CD4-positive, alpha-beta memory T cell (primary cell): ENCODE data around the gene CAMK1G. TPM values are rescaled to one million over a fixed set of nuclear protein-coding genes. Genes with fewer than 3 reads are reported as not detected.

ENCODE experiments used
- CTCF ChIA-PET: fragments of 350-600 bp; sonication (Branson Sonifier 250); formaldehyde crosslinking; loops from one replicate; lab custom pipeline; 2021; ENCODE audit warnings: inconsistent platforms; ENCODE audit not compliant: partially characterized antibody; lab: Charles Lee
- POLR2A ChIA-PET: fragments of 350-600 bp; sonication (Branson Sonifier 250); formaldehyde crosslinking; loops from one replicate; lab custom pipeline; 2021; ENCODE audit not compliant: partially characterized antibody; lab: Charles Lee
- DNase-seq, 5 donors: peaks; one replicate each; pipeline versions ENCODE4 v3.0.0 to v3.0.0-alpha.2; 2020 to 2022; ENCODE audit warnings: mixed read lengths in 1 of 5
- H3K27ac ChIP-seq: one replicate; pipeline ENCODE4 v1.7.0; 2013; ENCODE audit warnings: low read depth, low read length
- H3K27me3 ChIP-seq: 2 replicates; pipeline ENCODE4 v1.7.0; 2013; ENCODE audit warnings: mild to moderate bottlenecking, low read length, moderate library complexity; ENCODE audit not compliant: insufficient read depth
- H3K36me3 ChIP-seq: 2 replicates; pipeline ENCODE4 v1.7.0; 2013; ENCODE audit warnings: mild to moderate bottlenecking, low read length, moderate library complexity; ENCODE audit not compliant: insufficient read depth
- H3K4me1 ChIP-seq: 2 replicates; pipeline ENCODE4 v1.7.0; 2013; ENCODE audit warnings: mild to moderate bottlenecking, low read length, moderate library complexity; ENCODE audit not compliant: insufficient read depth
- H3K4me3 ChIP-seq, 2 donors: one replicate each; pipeline ENCODE4 v1.7.0; 2013; ENCODE audit warnings: low read length in 2 of 2, mild to moderate bottlenecking in 1 of 2
- H3K9me3 ChIP-seq, 2 donors: one replicate each; pipeline ENCODE4 v1.7.0; 2013; ENCODE audit warnings: low read length in 2 of 2, control low read depth in 1 of 2; ENCODE audit not compliant: control insufficient read depth in 1 of 2
- H3K27ac Mint-ChIP-seq, 7 donors: one replicate each; pipeline ENCODE4 v1.8.0; 2020 to 2021; ENCODE audit warnings: mixed read lengths in 7 of 7, mild to moderate bottlenecking in 6 of 7, inconsistent platforms in 3 of 7, moderate library complexity in 3 of 7
- H3K27me3 Mint-ChIP-seq, 2 donors: one replicate each; pipeline ENCODE4 v1.8.0; 2020 to 2021; ENCODE audit warnings: mixed read lengths in 2 of 2
- H3K36me3 Mint-ChIP-seq, 2 donors: one replicate each; pipeline ENCODE4 v1.8.0; 2020 to 2021; ENCODE audit warnings: mixed read lengths in 2 of 2, inconsistent platforms in 1 of 2, mild to moderate bottlenecking in 1 of 2
- H3K4me1 Mint-ChIP-seq, 4 donors: one replicate each; pipeline ENCODE4 v1.8.0; 2020 to 2021; ENCODE audit warnings: mixed read lengths in 4 of 4, mild to moderate bottlenecking in 1 of 4
- H3K4me3 Mint-ChIP-seq, 8 donors: one replicate each; pipeline ENCODE4 v1.8.0; 2020 to 2021; ENCODE audit warnings: mixed read lengths in 8 of 8, mild to moderate bottlenecking in 7 of 8, moderate library complexity in 6 of 8, inconsistent platforms in 3 of 8
- H3K9me3 Mint-ChIP-seq, 8 donors: one replicate each; pipeline ENCODE4 v1.8.0; 2020 to 2021; ENCODE audit warnings: mixed read lengths in 8 of 8, mild to moderate bottlenecking in 5 of 8, inconsistent platforms in 3 of 8, moderate library complexity in 1 of 8
- intact Hi-C: fragments of 100-400 bp; cut with micrococcal nuclease; formaldehyde crosslinking; loops from one replicate; pipeline ENCODE4 v1.15.1; 2023
- polyA plus RNA-seq, 2 donors: library from polyadenylated mRNA; unstranded; fragments of 300-500 nt; fragmentation: Illumina TruSeq; gene quantifications; one replicate each; pipeline ENCODE4 v1.2.3, GENCODE V29; 2021
- total RNA-seq, 2 experiments: library from RNA; stranded (reverse); gene quantifications; one replicate each; pipeline ENCODE4 v1.2.3, GENCODE V29; 2021

The CAMK1G gene
- total and polyA plus RNA-seq, 4 experiments from 2014 or later, result not detected

DNA sequence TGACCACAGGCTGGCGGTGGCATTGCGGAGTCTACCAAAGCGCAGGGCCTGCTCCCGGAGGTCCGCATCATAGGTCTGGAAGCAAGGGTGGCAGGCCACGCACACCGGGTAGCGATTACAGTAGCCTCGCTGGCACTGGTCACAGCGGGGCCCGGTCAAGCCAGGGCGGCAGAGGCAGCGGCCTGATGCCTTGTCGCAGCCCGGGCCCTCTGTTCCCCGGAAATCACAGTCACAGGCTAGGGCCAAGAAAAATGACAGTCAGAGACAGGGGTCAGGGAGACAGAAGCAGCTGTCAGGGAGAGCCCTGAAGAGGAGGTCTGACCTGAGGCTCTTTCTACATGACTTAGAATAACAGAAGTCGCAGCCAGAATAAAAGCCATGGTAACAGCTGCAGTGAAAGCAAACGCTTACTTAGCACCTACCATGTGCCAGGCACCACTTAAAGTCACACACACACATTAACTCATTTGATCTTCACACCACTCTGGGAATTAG lies 42.3 kb downstream of the CAMK1G start:
- Mint-ChIP-seq H3K27ac (no peak overlapping the region), H3K27me3 (no peaks in the 10 kb centered on the region), H3K4me3 (no peak overlapping the region), H3K9me3 (peaks cover 0 to 5% (median 0%) of the 10 kb centered on the region in 8 donors), H3K4me1 (peaks cover 2 to 18% (median 6%) of the 10 kb centered on the region in 4 donors), H3K36me3 (no peaks in the 10 kb centered on the region)
- Histone ChIP-seq H3K9me3 (no peaks in the 10 kb centered on the region), H3K36me3 (no peaks in the 10 kb centered on the region), H3K27me3 (no peaks in the 10 kb centered on the region), H3K4me1 (peaks cover 4% of the 10 kb centered on the region), H3K27ac (no peak overlapping the region), H3K4me3 (no peak overlapping the region)
- CTCF ChIA-PET, result interaction anchor here (1.7 kb wide), 1 partner anchor 81 kb away, joined by 3 read pairs; no protein-coding TSS in a partner anchor
- POLR2A ChIA-PET, result no interaction called here
- no peak for DNase-seq
- intact Hi-C loops, result no loop called here

DNA sequence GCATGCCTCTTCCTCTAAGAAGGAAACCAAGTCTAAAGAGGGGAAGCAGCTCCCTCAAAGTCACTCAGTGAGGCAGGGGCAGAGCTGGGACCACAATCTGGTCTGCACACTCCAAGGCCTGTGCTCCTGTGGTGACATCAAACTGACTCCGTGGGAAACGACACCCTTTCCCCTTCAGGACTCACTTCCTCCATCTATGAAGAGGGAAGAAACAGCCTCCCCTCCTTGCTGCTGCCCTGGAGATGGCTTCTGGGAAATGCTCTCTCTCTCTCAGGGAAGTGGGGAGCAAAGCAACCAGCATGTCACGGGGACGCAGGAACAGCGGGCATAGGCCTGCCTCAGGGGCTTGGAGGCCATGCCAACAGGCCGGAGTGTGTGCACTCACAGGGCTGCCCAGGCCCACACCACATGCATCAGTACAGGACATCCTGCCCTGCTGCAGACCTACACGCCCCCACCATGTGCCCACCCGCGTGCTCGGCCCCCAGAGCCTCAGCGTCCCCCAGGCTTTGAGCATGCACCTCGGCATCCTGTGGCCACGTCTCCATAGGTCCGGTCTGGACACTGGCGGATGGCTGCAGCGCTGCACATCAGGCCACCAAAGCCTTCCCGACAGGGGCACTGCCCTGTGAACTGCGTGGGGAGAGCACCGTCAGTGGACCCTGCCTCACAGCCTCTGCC lies 43.0 kb downstream of the CAMK1G start:
- Histone ChIP-seq H3K36me3 (no peaks in the 10 kb centered on the region), H3K27ac (no peak overlapping the region), H3K9me3 (no peaks in the 10 kb centered on the region), H3K4me1 (peaks cover 4% of the 10 kb centered on the region), H3K27me3 (no peaks in the 10 kb centered on the region), H3K4me3 (no peak overlapping the region)
- CTCF ChIA-PET, result interaction anchor here (0.8 to 1.7 kb wide), 11 partner anchors 7 to 122 kb away, joined by 3 to 6 read pairs (median 4); no protein-coding TSS in a partner anchor
- Mint-ChIP-seq H3K9me3 (peaks cover 0 to 5% (median 0%) of the 10 kb centered on the region in 8 donors), H3K4me1 (peaks cover 2 to 18% (median 6%) of the 10 kb centered on the region in 4 donors), H3K4me3 (no peak overlapping the region), H3K27ac (no peak overlapping the region), H3K27me3 (no peaks in the 10 kb centered on the region), H3K36me3 (no peaks in the 10 kb centered on the region)
- intact Hi-C loops, result loop anchor here (1.0 kb wide), 3 partner anchors 57 to 121 kb away; no protein-coding TSS in a partner anchor
- DNase-seq, result no peak
- POLR2A ChIA-PET, result no interaction called here

DNA sequence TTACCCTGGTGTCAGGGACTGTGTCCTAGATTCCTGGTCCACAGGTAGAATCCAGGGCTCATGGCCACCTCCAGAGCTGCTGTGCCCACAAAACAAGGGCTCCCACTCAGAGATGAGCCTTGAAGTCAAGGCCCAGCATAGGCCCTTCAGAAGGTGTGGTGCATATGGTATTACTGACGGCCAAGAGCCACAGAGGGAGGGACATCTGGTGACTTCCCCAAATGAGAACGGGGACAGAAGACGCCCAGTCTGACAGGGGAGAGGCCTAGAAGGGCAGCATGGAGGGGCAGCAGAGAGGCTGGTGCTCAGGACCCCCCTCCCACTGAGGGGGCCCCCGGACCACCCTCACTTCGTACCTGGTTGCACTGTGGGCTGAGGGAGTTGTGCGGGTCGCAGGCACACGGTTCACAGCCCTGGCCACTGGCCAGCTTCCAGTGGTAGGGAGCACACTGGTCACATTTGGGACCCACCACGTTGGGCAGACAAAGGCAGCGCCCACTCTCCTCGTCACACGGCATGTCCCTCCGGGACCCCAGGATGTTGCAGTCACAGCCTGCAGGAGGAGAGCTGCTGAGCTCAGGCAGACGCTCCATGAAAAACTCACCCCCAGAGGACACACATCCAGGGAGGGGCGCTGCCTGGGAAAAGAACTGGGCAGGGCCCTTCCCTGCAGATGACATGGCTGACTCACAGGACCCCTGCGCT lies 43.7 kb downstream of the CAMK1G start:
- H3K27me3 ChIP-seq, result no peaks in the 10 kb centered on the region
- no peaks in the 10 kb centered on the region for H3K36me3 ChIP-seq
- H3K9me3 ChIP-seq, result no peaks in the 10 kb centered on the region
- intact Hi-C loops, result loop anchor here (1.0 kb wide), 3 partner anchors 58 to 120 kb away; no protein-coding TSS in a partner anchor
- H3K4me3 ChIP-seq, result no peak overlapping the region
- CTCF ChIA-PET, result interaction anchor here (0.8 to 1.7 kb wide), 19 partner anchors 8 to 121 kb away, joined by 3 to 10 read pairs (median 4); no protein-coding TSS in a partner anchor
- POLR2A ChIA-PET, result no interaction called here
- H3K27ac ChIP-seq, result no peak overlapping the region
- Mint-ChIP-seq H3K27ac (no peak overlapping the region), H3K27me3 (no peaks in the 10 kb centered on the region), H3K4me3 (peak overlapping the region in 1 of 8 donors; percentile 23), H3K4me1 (peaks cover 2 to 18% (median 6%) of the 10 kb centered on the region in 4 donors), H3K9me3 (peaks cover 0 to 4% (median 0%) of the 10 kb centered on the region in 8 donors), H3K36me3 (no peaks in the 10 kb centered on the region)
- peaks cover 4% of the 10 kb centered on the region for H3K4me1 ChIP-seq
- peak in 1 of 5 donors; percentile 7 for DNase-seq

DNA sequence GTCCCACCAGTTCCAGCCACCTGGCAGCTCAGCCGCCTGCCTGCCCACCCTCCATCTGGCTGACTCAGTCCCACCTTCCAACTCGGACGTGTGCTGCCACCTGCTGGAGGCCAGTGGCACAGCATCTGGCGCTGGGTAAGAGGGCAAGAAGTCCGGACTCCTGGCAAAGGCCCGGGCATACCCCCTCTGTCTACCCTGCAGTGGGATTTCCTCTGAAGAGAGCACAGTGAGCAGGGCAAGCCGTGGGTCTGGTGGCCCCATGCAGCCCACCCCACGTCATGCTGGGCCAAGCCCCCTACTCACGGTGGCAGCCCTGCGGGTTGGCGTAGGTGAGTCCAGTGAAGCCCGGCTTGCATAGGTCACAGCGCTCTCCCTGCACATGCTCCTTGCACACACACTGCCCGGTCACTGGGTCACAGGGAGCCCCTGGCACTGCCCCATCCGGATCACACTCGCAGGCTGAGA lies 44.2 kb downstream of the CAMK1G start:
- H3K36me3 Mint-ChIP-seq, result no peaks in the 10 kb centered on the region
- DNase-seq, result peak; percentile 50 to 65 (median 61)
- H3K27ac Mint-ChIP-seq, result no peak overlapping the region
- Histone ChIP-seq H3K36me3 (no peaks in the 10 kb centered on the region), H3K4me3 (no peak overlapping the region), H3K27me3 (no peaks in the 10 kb centered on the region), H3K9me3 (no peaks in the 10 kb centered on the region), H3K27ac (no peak overlapping the region), H3K4me1 (peaks cover 4% of the 10 kb centered on the region)
- H3K9me3 Mint-ChIP-seq, result peaks cover 0 to 4% (median 0%) of the 10 kb centered on the region in 8 donors
- H3K4me1 Mint-ChIP-seq, result peaks cover 2 to 18% (median 6%) of the 10 kb centered on the region in 4 donors
- intact Hi-C loops, result loop anchor here (1.0 kb wide), 3 partner anchors 58 to 120 kb away; no protein-coding TSS in a partner anchor
- H3K4me3 Mint-ChIP-seq, result peak overlapping the region in 1 of 8 donors; percentile 23
- H3K27me3 Mint-ChIP-seq, result no peaks in the 10 kb centered on the region
- ChIA-PET POLR2A (no interaction called here), CTCF (interaction anchor here (0.8 to 1.9 kb wide), 20 partner anchors 8 to 121 kb away, joined by 3 to 10 read pairs (median 4); no protein-coding TSS in a partner anchor)

DNA sequence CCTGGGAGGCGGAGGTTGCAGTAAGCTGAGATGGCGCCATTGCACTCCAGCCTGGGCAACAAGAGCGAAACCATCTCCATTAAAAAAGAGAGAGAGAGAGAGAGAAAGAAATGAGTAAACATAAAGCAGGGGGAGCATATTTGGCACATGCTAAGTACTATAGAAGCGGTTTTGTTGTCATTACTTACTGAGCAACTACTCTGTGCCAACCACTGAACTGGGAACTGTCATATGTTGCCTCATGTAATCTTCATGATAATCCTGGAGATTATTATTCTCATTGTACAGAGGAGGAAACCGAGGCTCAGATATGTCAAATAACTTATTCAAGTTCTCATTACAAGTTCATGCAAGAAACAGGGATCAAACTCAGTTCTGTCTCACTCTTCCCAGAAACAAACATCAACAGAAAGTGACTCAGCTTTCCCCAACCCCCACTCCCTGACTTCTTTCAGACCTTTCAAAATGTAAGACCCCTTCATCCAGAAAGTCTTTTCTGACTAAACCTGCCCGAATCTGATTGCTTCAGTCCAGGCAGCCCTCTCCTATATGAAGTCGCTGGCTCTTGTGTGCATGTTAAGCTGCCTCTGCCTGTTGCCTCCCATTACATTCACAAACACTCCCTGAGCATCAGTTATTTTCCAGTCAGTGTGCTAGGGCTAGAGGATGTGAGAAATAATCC lies 45.2 kb downstream of the CAMK1G start:
- no peaks in the 10 kb centered on the region for H3K36me3 ChIP-seq
- POLR2A ChIA-PET, result no interaction called here
- Mint-ChIP-seq H3K4me1 (peaks cover 2 to 18% (median 6%) of the 10 kb centered on the region in 4 donors), H3K27me3 (no peaks in the 10 kb centered on the region), H3K4me3 (no peak overlapping the region), H3K36me3 (no peaks in the 10 kb centered on the region), H3K9me3 (peaks cover 0 to 4% (median 0%) of the 10 kb centered on the region in 8 donors), H3K27ac (no peak overlapping the region)
- H3K27ac ChIP-seq, result no peak overlapping the region
- peaks cover 4% of the 10 kb centered on the region for H3K4me1 ChIP-seq
- no peak overlapping the region for H3K4me3 ChIP-seq
- no peak for DNase-seq
- intact Hi-C loops, result no loop called here
- no peaks in the 10 kb centered on the region for H3K27me3 ChIP-seq
- CTCF ChIA-PET, result interaction anchor here (1.0 to 3.7 kb wide), 7 partner anchors 13 to 120 kb away, joined by 3 to 17 read pairs (median 5); no protein-coding TSS in a partner anchor
- H3K9me3 ChIP-seq, result no peaks in the 10 kb centered on the region

DNA sequence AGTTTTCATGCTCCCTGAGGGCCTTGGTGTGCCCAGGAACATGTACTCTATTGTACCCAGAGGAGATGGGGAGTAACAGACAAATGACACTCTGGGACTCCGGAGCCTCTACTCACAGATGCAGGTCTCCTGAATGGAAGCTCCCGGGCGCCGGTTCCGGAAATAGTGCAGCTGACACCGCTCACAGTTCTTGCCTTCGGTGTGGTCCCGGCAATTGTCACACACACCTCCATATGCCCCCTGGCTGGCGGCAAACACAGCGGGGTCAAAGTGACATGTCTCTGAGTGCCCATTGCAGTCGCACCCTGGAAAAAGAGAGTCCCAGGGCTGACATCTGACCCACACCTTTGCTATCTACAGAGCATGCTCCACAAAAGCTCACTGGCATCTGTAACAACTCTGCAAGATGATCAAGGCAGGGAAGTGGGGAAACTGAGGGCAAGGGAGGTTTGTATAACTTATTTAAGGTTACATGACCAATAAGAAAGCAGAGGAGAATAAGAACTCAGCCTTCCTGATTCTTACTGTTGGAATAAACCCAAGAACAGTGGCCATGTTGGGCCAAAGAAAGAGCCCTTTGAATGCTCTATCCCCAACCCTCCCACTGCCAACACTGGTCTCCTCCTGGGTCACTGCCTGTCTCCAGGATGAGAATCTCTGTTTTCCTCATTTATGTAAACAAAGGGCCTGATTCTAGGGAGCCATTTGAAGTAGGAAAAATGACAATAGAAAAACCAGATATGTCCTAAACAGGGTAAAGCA lies 46.3 kb downstream of the CAMK1G start:
- POLR2A ChIA-PET, result no interaction called here
- no peak overlapping the region for H3K27ac Mint-ChIP-seq
- no peaks in the 10 kb centered on the region for H3K36me3 ChIP-seq
- CTCF ChIA-PET, result interaction anchor here (1.2 to 3.7 kb wide), 7 partner anchors 9 to 60 kb away, joined by 3 to 17 read pairs (median 5); no protein-coding TSS in a partner anchor
- no peaks in the 10 kb centered on the region for H3K27me3 Mint-ChIP-seq
- no peak for DNase-seq
- peaks cover 0 to 1% (median 0%) of the 10 kb centered on the region in 8 donors for H3K9me3 Mint-ChIP-seq
- H3K4me1 ChIP-seq, result peaks cover 4% of the 10 kb centered on the region
- H3K27me3 ChIP-seq, result no peaks in the 10 kb centered on the region
- H3K4me3 Mint-ChIP-seq, result no peak overlapping the region
- H3K36me3 Mint-ChIP-seq, result no peaks in the 10 kb centered on the region
- H3K27ac ChIP-seq, result no peak overlapping the region
- intact Hi-C loops, result no loop called here
- H3K4me1 Mint-ChIP-seq, result peaks cover under 1 to 14% (median 4%) of the 10 kb centered on the region in 4 donors
- H3K9me3 ChIP-seq, result no peaks in the 10 kb centered on the region
- no peak overlapping the region for H3K4me3 ChIP-seq
